ENCODE measurements around the gene MRPS23. TPM values are rescaled to one million over a fixed set of nuclear protein-coding genes. Genes with fewer than 3 reads are reported as not detected.

The MRPS23 gene
- total and polyA plus RNA-seq, 2 of the 4 experiments (the other 2 are of a cell fraction), result 23.5 to 37.3 TPM

GRCh38 chr17:57849874-57850754 is at the start of gene MRPS23 (continued):
- TF ChIP-seq USF2 (IDR thresholded peaks at IDR 0.05; ENCODE audit: low read depth, low read length) (no peak), MAZ (IDR thresholded peaks at IDR 0.05; ENCODE audit: borderline replicate concordance, low read depth, low read length) (no peak; the same call in 1 of the 2 replicates), MAFK (IDR thresholded peaks at IDR 0.05; ENCODE audit: low read depth, low read length) (peak; percentile 43; the same call in 1 of the 2 replicates), RCOR1 (IDR thresholded peaks at IDR 0.05; ENCODE audit: insufficient replicate concordance, low read length) (no peak), RFX5 (IDR thresholded peaks at IDR 0.05; ENCODE audit: low read depth, low read length) (no peak), FOS (IDR thresholded peaks at IDR 0.05; ENCODE audit: low read depth, low read length) (0 out of 2 replicates have a peak, but pooled peaks have one; percentile 2)

Data from IMR-90 (cell line).